ENCODE measurements around the gene ST6GALNAC3.

The ST6GALNAC3 gene

DNA sequence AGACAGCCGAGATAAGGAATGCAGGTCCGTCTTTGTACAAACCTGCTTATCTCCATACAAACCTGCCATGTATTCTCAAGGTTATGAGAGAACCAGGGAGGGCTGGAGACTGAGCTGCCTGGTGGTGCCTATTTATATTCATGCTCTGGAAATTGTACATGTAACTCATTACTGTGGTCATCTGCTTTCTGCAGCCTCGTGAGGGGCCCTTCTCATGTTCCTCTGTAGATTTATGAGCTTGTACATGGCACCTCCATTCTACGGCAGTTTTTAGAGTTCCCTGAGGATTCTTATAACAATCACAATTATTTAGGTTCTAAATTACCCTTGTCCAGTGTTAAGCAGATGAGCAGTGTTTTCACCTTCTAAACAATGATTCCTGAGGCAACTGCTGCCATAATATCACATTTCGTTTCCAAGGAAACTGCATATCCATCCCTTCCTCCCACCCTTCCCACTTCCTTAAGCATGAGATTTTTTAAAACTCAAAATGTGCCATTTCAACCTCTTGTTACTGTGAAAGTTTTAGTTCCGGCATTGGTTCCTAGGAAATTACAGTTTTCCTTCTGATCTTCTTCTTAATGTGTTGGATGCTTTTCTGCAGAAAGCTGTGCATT, 112.1 kb downstream of the ST6GALNAC3 start:
- Histone ChIP-seq H3K4me1 (ENCODE audit: control insufficient read depth, insufficient read depth, low read length) (peaks cover 2% of the 10 kb centered on the region; the same call in 1 of the 2 replicates), H3K4me3 (ENCODE audit: low read depth, low read length) (no peak overlapping the region), H3K27ac (ENCODE audit: extremely low read depth, low read depth, low read length) (no peak overlapping the region), H3K9me3 (ENCODE audit: control insufficient read depth, insufficient read depth, low read depth, low read length) (no peaks in the 10 kb centered on the region), H3K36me3 (ENCODE audit: control insufficient read depth in 2 of 2, insufficient read depth in 1 of 2, low read length in 2 of 2) (no peaks in the 10 kb centered on the region)
- CTCF ChIA-PET, result interaction anchor here (0.6 kb wide), 1 partner anchor 1892 kb away, joined by 4 read pairs; no protein-coding TSS in a partner anchor
- TF ChIP-seq ZNF184 (tag by site-specific recombination; IDR thresholded peaks at IDR 0.05) (no peak), PRDM4 (tag by site-specific recombination; IDR thresholded peaks at IDR 0.05) (0 out of 2 replicates have a peak, but pooled peaks have one; percentile 58), ZNF324 (tag by site-specific recombination; IDR thresholded peaks at IDR 0.05) (no peak), ZNF777 (tag by site-specific recombination; IDR thresholded peaks at IDR 0.05; ENCODE audit: borderline replicate concordance) (no peak)
- POLR2A ChIA-PET, result no interaction called here

DNA sequence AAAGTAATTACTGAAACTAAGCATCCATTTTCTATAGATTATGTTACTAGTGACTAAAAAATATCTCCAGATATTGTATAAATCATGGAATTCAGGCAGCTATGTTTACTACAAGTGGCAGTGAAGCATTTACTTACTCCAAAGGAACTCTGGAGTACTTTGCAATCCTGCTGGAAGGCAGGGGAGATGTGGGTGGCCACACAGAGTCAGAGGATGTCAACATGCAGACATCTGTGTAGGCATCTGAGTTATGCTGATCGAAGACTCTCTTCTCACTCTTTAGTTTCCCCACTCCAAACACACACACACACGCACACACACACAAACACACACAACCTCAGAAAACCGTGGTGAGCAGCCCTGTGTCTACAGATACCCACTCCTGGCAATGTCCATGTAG, 112.9 kb downstream of the ST6GALNAC3 start:
- TF ChIP-seq ZNF423 (tag by site-specific recombination; IDR thresholded peaks at IDR 0.05), result no peak
- no peak overlapping the region for H3K27ac ChIP-seq (ENCODE audit: extremely low read depth, low read depth, low read length)
- no peak overlapping the region for H3K4me3 ChIP-seq (ENCODE audit: low read depth, low read length)
- H3K4me1 ChIP-seq (ENCODE audit: control insufficient read depth, insufficient read depth, low read length), result peaks cover 2% of the 10 kb centered on the region; the same call in 1 of the 2 replicates
- no peaks in the 10 kb centered on the region for H3K9me3 ChIP-seq (ENCODE audit: control insufficient read depth, insufficient read depth, low read depth, low read length)
- CTCF ChIA-PET, result interaction anchor here (0.6 kb wide), 1 partner anchor 1207 kb away, joined by 3 read pairs; no protein-coding TSS in a partner anchor
- no peaks in the 10 kb centered on the region for H3K36me3 ChIP-seq (ENCODE audit: control insufficient read depth in 2 of 2, insufficient read depth in 1 of 2, low read length in 2 of 2)
- POLR2A ChIA-PET, result no interaction called here

- Histone ChIP-seq H3K27ac (ENCODE audit: extremely low read depth, low read depth, low read length) (no peak overlapping the region), H3K36me3 (ENCODE audit: control insufficient read depth in 2 of 2, insufficient read depth in 1 of 2, low read length in 2 of 2) (no peaks in the 10 kb centered on the region), H3K4me1 (ENCODE audit: control insufficient read depth, insufficient read depth, low read length) (peaks cover 2% of the 10 kb centered on the region; the same call in 1 of the 2 replicates), H3K9me3 (ENCODE audit: control insufficient read depth, insufficient read depth, low read depth, low read length) (no peaks in the 10 kb centered on the region), H3K4me3 (ENCODE audit: low read depth, low read length) (no peak overlapping the region)
- CTCF ChIA-PET, result no interaction called here
- TF ChIP-seq ZNF214 (tag by site-specific recombination; IDR thresholded peaks at IDR 0.05; ENCODE audit: borderline replicate concordance) (no peak), ZNF521 (tag by site-specific recombination; IDR thresholded peaks at IDR 0.05) (no peak), ZNF324 (tag by site-specific recombination; IDR thresholded peaks at IDR 0.05) (no peak), ZNF398 (tag by site-specific recombination; IDR thresholded peaks at IDR 0.05) (no peak), ZSCAN16 (tag by site-specific recombination; IDR thresholded peaks at IDR 0.05) (no peak), ZNF792 (tag by site-specific recombination; IDR thresholded peaks at IDR 0.05) (no peak), ZEB2 (tag by site-specific recombination; IDR thresholded peaks at IDR 0.05) (no peak), ZNF248 (tag by site-specific recombination; IDR thresholded peaks at IDR 0.05) (no peak), ZNF658 (tag by site-specific recombination; IDR thresholded peaks at IDR 0.05) (no peak), ZNF391 (tag by site-specific recombination; IDR thresholded peaks at IDR 0.05; ENCODE audit: borderline replicate concordance, low read depth) (no peak), HOXD13 (CRISPR knock-in tag; IDR thresholded peaks at IDR 0.05; ENCODE audit: borderline replicate concordance) (no peak), KLF1 (tag by site-specific recombination; IDR thresholded peaks at IDR 0.05) (no peak), ZBTB21 (tag by site-specific recombination; IDR thresholded peaks at IDR 0.05) (no peak), ZNF704 (tag by site-specific recombination; IDR thresholded peaks at IDR 0.05) (no peak), ZNF510 (tag by site-specific recombination; IDR thresholded peaks at IDR 0.05; ENCODE audit: insufficient replicate concordance) (no peak)
- POLR2A ChIA-PET, result no interaction called here
Measured at GRCh38 chr1:76189310-76189709, 114.8 kb downstream of the ST6GALNAC3 start.

Data from HEK293 (cell line).